ENCODE data around the gene RGS3. TPM values are rescaled to one million over a fixed set of nuclear protein-coding genes. Genes with fewer than 3 reads are reported as not detected.

The RGS3 gene
- total RNA-seq, 4 donors from 2014 or later, result 16.2 to 75.6 (median 54.9) TPM

- H3K9me3 ChIP-seq, result no peaks in the 10 kb centered on the region
- no peak for TF ChIP-seq CTCF (IDR thresholded peaks at IDR 0.05)
- TF ChIP-seq POLR2A (IDR thresholded peaks at IDR 0.05), result no peak
- no peaks in the 10 kb centered on the region for H3K4me1 ChIP-seq
- intact Hi-C loops (cut with DNase I; ENCODE audit: low total_unique reads), result loop anchor here (5.0 kb wide), 2 partner anchors 143 to 213 kb away; no protein-coding TSS in a partner anchor
- DNase-seq, result no peak
- no peaks in the 10 kb centered on the region for H3K27me3 ChIP-seq
- no peaks in the 10 kb centered on the region for H3K36me3 ChIP-seq
- no peak overlapping the region for H3K27ac ChIP-seq
- H3K4me3 ChIP-seq, result no peak overlapping the region
These were observed 18.8 kb upstream of the RGS3 start for GRCh38 chr9:113444736-113445135.

- Histone ChIP-seq H3K9me3 (no peaks in the 10 kb centered on the region), H3K27me3 (no peaks in the 10 kb centered on the region), H3K4me3 (no peak overlapping the region), H3K4me1 (no peaks in the 10 kb centered on the region), H3K36me3 (no peaks in the 10 kb centered on the region), H3K27ac (no peak overlapping the region)
- TF ChIP-seq CTCF (IDR thresholded peaks at IDR 0.05), result peak; percentile 55 to 81 (median 76)
- no peak for TF ChIP-seq POLR2A (IDR thresholded peaks at IDR 0.05)
- DNase-seq, result no peak
- intact Hi-C loops (cut with DNase I; ENCODE audit: low total_unique reads), result loop anchor here (5.0 kb wide), 2 partner anchors 141 to 211 kb away; no protein-coding TSS in a partner anchor
These were observed 17.2 kb upstream of the RGS3 start for GRCh38 chr9:113446323-113446740.

GRCh38 chr9:113449376-113449775, 14.2 kb upstream of the RGS3 start:
- intact Hi-C loops (cut with DNase I; ENCODE audit: low total_unique reads), result loop anchor here (5.0 kb wide), 2 partner anchors 138 to 208 kb away; no protein-coding TSS in a partner anchor
- TF ChIP-seq CTCF (IDR thresholded peaks at IDR 0.05), result no peak
- no peak for TF ChIP-seq POLR2A (IDR thresholded peaks at IDR 0.05)
- no peak for DNase-seq
- no peaks in the 10 kb centered on the region for H3K36me3 ChIP-seq
- H3K4me3 ChIP-seq, result no peak overlapping the region
- H3K9me3 ChIP-seq, result no peaks in the 10 kb centered on the region
- peaks cover 0 to 2% of the 10 kb centered on the region in 2 donors for H3K4me1 ChIP-seq
- no peak overlapping the region for H3K27ac ChIP-seq
- H3K27me3 ChIP-seq, result no peaks in the 10 kb centered on the region

- no peak for DNase-seq
- intact Hi-C loops (cut with DNase I; ENCODE audit: low total_unique reads), result no loop called here
- no peak overlapping the region for H3K27ac ChIP-seq
- no peaks in the 10 kb centered on the region for H3K36me3 ChIP-seq
- H3K4me1 ChIP-seq, result peaks cover 10 to 12% of the 10 kb centered on the region in 2 donors
- H3K9me3 ChIP-seq, result no peaks in the 10 kb centered on the region
- no peak overlapping the region for H3K4me3 ChIP-seq
- H3K27me3 ChIP-seq, result no peaks in the 10 kb centered on the region
- TF ChIP-seq POLR2A (IDR thresholded peaks at IDR 0.05), result no peak
- TF ChIP-seq CTCF (IDR thresholded peaks at IDR 0.05), result no peak
These were observed 11.4 kb upstream of the RGS3 start for GRCh38 chr9:113452113-113452605.

GRCh38 chr9:113454914-113455761, 8.4 kb upstream of the RGS3 start:
- peaks cover 10 to 12% of the 10 kb centered on the region in 2 donors for H3K4me1 ChIP-seq
- H3K36me3 ChIP-seq, result no peaks in the 10 kb centered on the region
- intact Hi-C loops (cut with DNase I; ENCODE audit: low total_unique reads), result no loop called here
- peak; percentile 50 to 56 for DNase-seq
- no peaks in the 10 kb centered on the region for H3K27me3 ChIP-seq
- TF ChIP-seq POLR2A (IDR thresholded peaks at IDR 0.05) (no peak), CTCF (IDR thresholded peaks at IDR 0.05) (no peak)
- H3K27ac ChIP-seq, result peak overlapping the region; percentile 86 to 89
- no peaks in the 10 kb centered on the region for H3K9me3 ChIP-seq
- no peak overlapping the region for H3K4me3 ChIP-seq
